Frontal cortex (tissue), 4 donors: ENCODE data around the gene ZNF142. TPM values are rescaled to one million over a fixed set of nuclear protein-coding genes. Genes with fewer than 3 reads are reported as not detected.
A peak's percentile ranks its signal among the peaks of the same experiment; 100 is the strongest.

Experiments used
- DNase-seq, 2 donors: peaks; one replicate each; pipeline ENCODE4 v3.0.0; 2012; ENCODE audit warnings: low spot score in 2 of 2
- FAIRE-seq: peaks from 2 replicates; lab custom pipeline; 2012; peaks lifted over from hg19 to GRCh38; lab: Jason Lieb, UNC
- total RNA-seq: library from RNA; depleted of rRNA; stranded (reverse); fragments of >200 nt; gene quantifications from one replicate; pipeline ENCODE4 v1.2.3, GENCODE V29; 2014
- donor health status: control.
- donor health status: control.
- donor health status: control.

The ZNF142 gene
- total RNA-seq, 1 donor from 2014 or later: 11.4 TPM

- no peak for FAIRE-seq
- no peak for DNase-seq
Observed at GRCh38 chr2:218648787-218649100, 10.7 kb downstream of the ZNF142 start.

GRCh38 chr2:218648088-218648786 is 11.2 kb downstream of the ZNF142 start:
- DNase-seq: peak in 1 of 2 donors; percentile 54
- FAIRE-seq: no peak

GRCh38 chr2:218645126-218645525 is 14.3 kb downstream of the ZNF142 start:
- FAIRE-seq: no peak

GRCh38 chr2:218644721-218645120 is 14.7 kb downstream of the ZNF142 start:
- DNase-seq (no peak), FAIRE-seq (no peak)

More at GRCh38 chr2:218645126-218645525, 14.3 kb downstream of the ZNF142 start:
- DNase-seq: no peak

GRCh38 chr2:218643751-218644310 is 15.6 kb downstream of the ZNF142 start:
- FAIRE-seq (no peak), DNase-seq (no peak)

GRCh38 chr2:218642786-218643185 is 16.6 kb downstream of the ZNF142 start:
- no peak for FAIRE-seq

GRCh38 chr2:218642121-218642656 is 17.2 kb downstream of the ZNF142 start:
- no peak for DNase-seq
- no peak for FAIRE-seq

More at GRCh38 chr2:218642786-218643185, 16.6 kb downstream of the ZNF142 start:
- DNase-seq: no peak

GRCh38 chr2:218638372-218638771 is 21.1 kb downstream of the ZNF142 start:
- FAIRE-seq (no peak), DNase-seq (no peak)

- FAIRE-seq (no peak), DNase-seq (no peak)
Observed at GRCh38 chr2:218635719-218636118, 23.7 kb downstream of the ZNF142 start.

- FAIRE-seq: no peak
- no peak for DNase-seq
Observed at GRCh38 chr2:218631837-218632236, 27.6 kb downstream of the ZNF142 start.

GRCh38 chr2:218627939-218628338 is 31.5 kb downstream of the ZNF142 start:
- DNase-seq (no peak), FAIRE-seq (no peak)

- DNase-seq: no peak
- FAIRE-seq: no peak
Observed at GRCh38 chr2:218626369-218626768, 33.1 kb downstream of the ZNF142 start.

GRCh38 chr2:218623366-218623705 is 36.1 kb downstream of the ZNF142 start:
- FAIRE-seq (no peak), DNase-seq (no peak)

GRCh38 chr2:218622606-218623365 is 36.6 kb downstream of the ZNF142 start:
- FAIRE-seq: no peak

GRCh38 chr2:218621007-218621406 is 38.4 kb downstream of the ZNF142 start:
- DNase-seq: no peak
- no peak for FAIRE-seq

More at GRCh38 chr2:218622606-218623365, 36.6 kb downstream of the ZNF142 start:
- no peak for DNase-seq

- FAIRE-seq (no peak), DNase-seq (no peak)
Observed at GRCh38 chr2:218618102-218618860, 41.1 kb downstream of the ZNF142 start.

- no peak for FAIRE-seq
- no peak for DNase-seq
Observed at GRCh38 chr2:218615868-218616315, 43.5 kb downstream of the ZNF142 start.

- FAIRE-seq: no peak
- peak in 1 of 2 donors; percentile 32 for DNase-seq
Observed at GRCh38 chr2:218607436-218608115, 51.8 kb downstream of the ZNF142 start, which contains the start of gene PLCD4. TSS of gene PLCD4 (plus strand) at chr2:218607899. CDS start at chr2:218615740, 7,841 bp downstream.

- DNase-seq: no peak
- FAIRE-seq: no peak
Observed at GRCh38 chr2:218605432-218605831, 54.0 kb downstream of the ZNF142 start.
